GM23338 (cell line): ENCODE measurements around the gene MACF1. TPM values are rescaled to one million over a fixed set of nuclear protein-coding genes. Genes with fewer than 3 reads are reported as not detected.

ENCODE experiments used
- ATAC-seq: fragments of 200-7000 bp; cut with Tn5 transposase; 3 replicates; pipeline ENCODE4 v1.9.1; 2020
- DNase-seq: peaks from one replicate; pipeline ENCODE4 v3.0.0-alpha.2; 2015; ENCODE audit warnings: low spot score
- H2AFZ ChIP-seq: fragments of 200-600 bp; sonication (generic); 2 replicates; pipeline ENCODE4 v1.8.0; 2016; ENCODE audit warnings: antibody characterized with exemption, mild to moderate bottlenecking, moderate library complexity
- H3F3A ChIP-seq: fragments of 200-600 bp; sonication (generic); replicated peaks from 2 replicates; pipeline ENCODE4 v1.8.0; 2017; ENCODE audit warnings: antibody characterized with exemption, mixed run types, low read depth
- H3K27ac ChIP-seq: fragments of 200-600 bp; sonication (generic); 2 replicates; pipeline ENCODE4 v1.6.1; 2016; ENCODE audit warnings: low read depth
- H3K27me3 ChIP-seq: fragments of 200-600 bp; sonication (generic); 2 replicates; pipeline ENCODE4 v1.8.0; 2016; ENCODE audit warnings: mild to moderate bottlenecking, mixed run types, moderate library complexity; ENCODE audit not compliant: insufficient read depth
- H3K36me3 ChIP-seq: fragments of 200-600 bp; sonication (generic); 2 replicates; pipeline ENCODE4 v1.8.0; 2016; ENCODE audit warnings: mild to moderate bottlenecking; ENCODE audit not compliant: insufficient read depth
- H3K4me1 ChIP-seq: fragments of 200-600 bp; sonication (generic); 2 replicates; pipeline ENCODE4 v1.8.0; 2016; ENCODE audit warnings: mild to moderate bottlenecking, moderate library complexity; ENCODE audit not compliant: insufficient read depth
- H3K4me2 ChIP-seq: fragments of 200-600 bp; sonication (generic); 2 replicates; pipeline ENCODE4 v1.7.1; 2017; ENCODE audit warnings: mixed run types
- H3K4me3 ChIP-seq: fragments of 200-600 bp; sonication (generic); 2 replicates; pipeline ENCODE4 v1.6.1; 2016; ENCODE audit warnings: mixed run types
- H3K79me2 ChIP-seq: fragments of 200-600 bp; sonication (generic); replicated peaks from 2 replicates; pipeline ENCODE4 v1.8.0; 2017; ENCODE audit warnings: mild to moderate bottlenecking; ENCODE audit not compliant: insufficient read depth
- H3K9me2 ChIP-seq: fragments of 200-600 bp; sonication (generic); 2 replicates; pipeline ENCODE4 v1.8.0; 2017; ENCODE audit not compliant: insufficient read depth
- H4K20me1 ChIP-seq: fragments of 200-600 bp; sonication (generic); replicated peaks from 2 replicates; pipeline ENCODE4 v1.8.0; 2017; ENCODE audit warnings: mild to moderate bottlenecking; ENCODE audit not compliant: insufficient read depth
- H3K27ac Mint-ChIP-seq: 2 replicates; pipeline ENCODE4 v1.8.0; 2020; ENCODE audit warnings: inconsistent platforms, mild to moderate bottlenecking, moderate library complexity, mixed read lengths
- H3K27me3 Mint-ChIP-seq: 3 replicates; pipeline ENCODE4 v1.8.0; 2022; ENCODE audit warnings: low read depth, mild to moderate bottlenecking, moderate library complexity, mixed read lengths, inconsistent platforms; ENCODE audit not compliant: insufficient read depth, poor library complexity
- H3K36me3 Mint-ChIP-seq: 3 replicates; pipeline ENCODE4 v1.8.0; 2021; ENCODE audit warnings: low read depth, mild to moderate bottlenecking, inconsistent platforms, moderate library complexity, mixed read lengths
- H3K4me1 Mint-ChIP-seq: 3 replicates; pipeline ENCODE4 v1.8.0; 2020; ENCODE audit warnings: mild to moderate bottlenecking, inconsistent platforms, mixed read lengths
- H3K4me3 Mint-ChIP-seq: 3 replicates; pipeline ENCODE4 v1.8.0; 2021; ENCODE audit warnings: moderate library complexity, mild to moderate bottlenecking, inconsistent platforms, mixed read lengths
- H3K9me3 Mint-ChIP-seq: 3 replicates; pipeline ENCODE4 v1.8.0; 2020; ENCODE audit warnings: moderate library complexity, mild to moderate bottlenecking, inconsistent platforms, mixed read lengths
- CREB1 ChIP-seq: fragments of 250-450 bp; sonication (Bioruptor Pico); IDR thresholded peaks from 2 replicates; pipeline ENCODE4 v1.5.0; 2020; ENCODE audit warnings: low read depth, mild to moderate bottlenecking, moderate library complexity
- EZH2 ChIP-seq: fragments of 200-600 bp; sonication (generic); IDR thresholded peaks from one replicate; pipeline ENCODE4 v1.8.0; 2017; ENCODE audit warnings: antibody characterized with exemption, mild to moderate bottlenecking, low read depth; ENCODE audit not compliant: unreplicated experiment
- EZH2phosphoT487 ChIP-seq: fragments of 200-600 bp; sonication (generic); IDR thresholded peaks from one replicate; pipeline ENCODE4 v1.8.1; 2018; ENCODE audit warnings: antibody characterized with exemption; ENCODE audit not compliant: unreplicated experiment
- JUNB ChIP-seq: IDR thresholded peaks from one replicate; pipeline ENCODE4 v1.6.1; 2016; ENCODE audit warnings: antibody characterized with exemption; ENCODE audit not compliant: unreplicated experiment
- NANOG ChIP-seq: IDR thresholded peaks from 2 replicates; pipeline ENCODE4 v1.6.1; 2016; ENCODE audit warnings: antibody characterized with exemption, borderline replicate concordance
- POLR2AphosphoS5 ChIP-seq: IDR thresholded peaks from 2 replicates; pipeline ENCODE4 v1.6.1; 2016; ENCODE audit warnings: antibody characterized with exemption, low read depth
- STAT1 ChIP-seq: IDR thresholded peaks from one replicate; pipeline ENCODE4 v1.6.1; 2016; ENCODE audit warnings: antibody characterized with exemption; ENCODE audit not compliant: unreplicated experiment
- ZNF114 ChIP-seq: fragments of 250-450 bp; sonication (Bioruptor Pico); IDR thresholded peaks from 2 replicates; pipeline ENCODE4 v1.5.0; 2020; ENCODE audit warnings: mild to moderate bottlenecking, moderate library complexity
- ZNF331 ChIP-seq: fragments of 250-450 bp; sonication (Bioruptor Pico); IDR thresholded peaks from 2 replicates; pipeline ENCODE4 v1.5.0; 2020; ENCODE audit warnings: low read depth, mild to moderate bottlenecking, moderate library complexity
- polyA plus RNA-seq: library from polyadenylated mRNA; unstranded; fragments of >200 nt; fragmentation: Nextera tagmentation; extraction: Ambion mirVana; gene quantifications from 2 replicates; pipeline ENCODE4 v1.2.1, GENCODE V29; 2016
- total RNA-seq: library from RNA; depleted of rRNA; stranded (reverse); fragments of >200 nt; shearing (Covaris generic); gene quantifications from 2 replicates; pipeline ENCODE4 v1.2.3, GENCODE V29; 2014
- TF ChIP-seq, protein P1 (sequence below): fragments of 250-450 bp; sonication (Bioruptor Pico); IDR thresholded peaks from 2 replicates; pipeline ENCODE4 v1.5.0; 2020; ENCODE audit warnings: mild to moderate bottlenecking, moderate library complexity
- TF ChIP-seq, protein P2 (sequence below), 2 experiments: fragments of 200-600 bp in 1 of 2; sonication (generic) in 1 of 2; conservative IDR thresholded peaks; 2 replicates each; pipeline versions ENCODE4 v1.5.1 to v1.6.1; 2016 to 2017; ENCODE audit warnings: antibody characterized with exemption in 2 of 2, low read depth in 2 of 2, mild to moderate bottlenecking in 2 of 2, moderate library complexity in 1 of 2
- TF ChIP-seq, protein P3 (sequence below): IDR thresholded peaks from one replicate; pipeline ENCODE4 v1.6.1; 2018; ENCODE audit warnings: antibody characterized with exemption; ENCODE audit not compliant: unreplicated experiment

MACF1 gene
- total and polyA plus RNA-seq, 2 experiments from 2014 or later: 104 to 399 TPM

DNA sequence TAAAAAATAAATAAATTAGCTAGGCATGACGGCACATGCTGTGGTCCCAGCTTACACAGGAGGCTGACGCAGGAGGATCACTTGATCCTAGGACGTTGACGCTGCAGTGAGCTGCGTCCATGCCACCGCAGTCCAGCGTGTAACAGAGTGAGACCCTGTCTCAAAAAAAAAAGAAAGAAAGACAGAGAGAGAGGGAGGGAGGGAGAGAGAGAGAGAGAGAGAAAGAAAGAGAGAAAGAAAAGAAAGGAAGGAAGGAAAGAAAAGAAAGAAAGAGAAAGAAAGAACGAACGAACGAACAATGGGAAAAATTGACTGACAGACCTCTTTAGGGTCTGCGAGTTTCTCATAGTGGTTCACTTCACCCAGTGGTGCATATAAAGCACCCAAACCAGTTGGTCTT is 189.2 kb downstream of the MACF1 start:
- Mint-ChIP-seq H3K27ac (no peak overlapping the region), H3K27me3 (peaks cover 5% of the 10 kb centered on the region), H3K36me3 (peaks cover 17% of the 10 kb centered on the region), H3K4me1 (peaks cover 54% of the 10 kb centered on the region), H3K9me3 (no peaks in the 10 kb centered on the region), H3K4me3 (no peak overlapping the region)
- DNase-seq: no peak
- H3K36me3 ChIP-seq: peaks cover 14% of the 10 kb centered on the region
- no peak for TF ChIP-seq EZH2
- no peak for TF ChIP-seq ZNF114 (CRISPR knock-in tag)
- no peak for TF ChIP-seq STAT1
- no peak for TF ChIP-seq CREB1 (CRISPR knock-in tag)
- no peaks in the 10 kb centered on the region for H3K27me3 ChIP-seq
- peaks cover 6% of the 10 kb centered on the region; the same call in 1 of the 2 replicates for H3F3A ChIP-seq
- no peak for ATAC-seq
- H3K27ac ChIP-seq: no peak overlapping the region
- no peak overlapping the region for H3K4me3 ChIP-seq
- peaks cover 84% of the 10 kb centered on the region for H3K79me2 ChIP-seq
- H3K9me2 ChIP-seq: no peaks in the 10 kb centered on the region
- no peak overlapping the region for H2AFZ ChIP-seq
- peaks cover 17% of the 10 kb centered on the region for H4K20me1 ChIP-seq
- no peak overlapping the region for H3K4me2 ChIP-seq
- peaks cover 47% of the 10 kb centered on the region for H3K4me1 ChIP-seq

DNA sequence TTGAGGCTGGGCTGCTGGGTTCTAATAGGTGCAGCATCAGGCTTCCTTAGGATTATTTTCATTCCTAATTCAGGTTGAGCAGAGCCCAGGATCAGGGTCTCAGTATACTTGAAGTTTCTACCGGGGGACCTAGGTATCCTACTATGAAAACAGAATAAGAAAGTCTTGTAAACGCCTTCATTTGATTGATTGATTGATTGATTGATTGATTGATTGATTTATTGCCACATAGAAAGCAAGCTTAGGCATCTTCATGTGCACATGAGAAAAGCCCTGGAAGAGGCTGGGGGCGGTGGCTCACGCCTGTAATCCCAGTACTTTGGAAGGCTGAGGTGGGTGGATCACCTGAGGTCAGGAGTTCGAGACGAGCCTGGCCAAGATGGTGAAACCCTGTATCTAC is 189.6 kb downstream of the MACF1 start:
- no peak overlapping the region for H3K4me2 ChIP-seq
- Mint-ChIP-seq H3K27ac (no peak overlapping the region; the same call in 1 of the 2 replicates), H3K27me3 (peaks cover 2% of the 10 kb centered on the region), H3K36me3 (peaks cover 14% of the 10 kb centered on the region), H3K9me3 (no peaks in the 10 kb centered on the region), H3K4me1 (peaks cover 58% of the 10 kb centered on the region), H3K4me3 (no peak overlapping the region)
- H2AFZ ChIP-seq: no peak overlapping the region
- no peaks in the 10 kb centered on the region for H3K9me2 ChIP-seq
- DNase-seq: no peak
- H3K36me3 ChIP-seq: peaks cover 10% of the 10 kb centered on the region
- H4K20me1 ChIP-seq: peaks cover 17% of the 10 kb centered on the region
- no peak overlapping the region for H3K27ac ChIP-seq
- peaks cover 6% of the 10 kb centered on the region; the same call in 1 of the 2 replicates for H3F3A ChIP-seq
- no peak overlapping the region for H3K4me3 ChIP-seq
- peaks cover 50% of the 10 kb centered on the region for H3K4me1 ChIP-seq
- peaks cover 81% of the 10 kb centered on the region for H3K79me2 ChIP-seq
- ATAC-seq: no peak
- no peaks in the 10 kb centered on the region for H3K27me3 ChIP-seq
- TF ChIP-seq JUNB (no peak), STAT1 (no peak), EZH2phosphoT487 (no peak), NANOG (no peak), ZNF331 (CRISPR knock-in tag) (no peak), ZNF114 (CRISPR knock-in tag) (no peak), POLR2AphosphoS5 (no peak)
- TF ChIP-seq, protein P1, sequence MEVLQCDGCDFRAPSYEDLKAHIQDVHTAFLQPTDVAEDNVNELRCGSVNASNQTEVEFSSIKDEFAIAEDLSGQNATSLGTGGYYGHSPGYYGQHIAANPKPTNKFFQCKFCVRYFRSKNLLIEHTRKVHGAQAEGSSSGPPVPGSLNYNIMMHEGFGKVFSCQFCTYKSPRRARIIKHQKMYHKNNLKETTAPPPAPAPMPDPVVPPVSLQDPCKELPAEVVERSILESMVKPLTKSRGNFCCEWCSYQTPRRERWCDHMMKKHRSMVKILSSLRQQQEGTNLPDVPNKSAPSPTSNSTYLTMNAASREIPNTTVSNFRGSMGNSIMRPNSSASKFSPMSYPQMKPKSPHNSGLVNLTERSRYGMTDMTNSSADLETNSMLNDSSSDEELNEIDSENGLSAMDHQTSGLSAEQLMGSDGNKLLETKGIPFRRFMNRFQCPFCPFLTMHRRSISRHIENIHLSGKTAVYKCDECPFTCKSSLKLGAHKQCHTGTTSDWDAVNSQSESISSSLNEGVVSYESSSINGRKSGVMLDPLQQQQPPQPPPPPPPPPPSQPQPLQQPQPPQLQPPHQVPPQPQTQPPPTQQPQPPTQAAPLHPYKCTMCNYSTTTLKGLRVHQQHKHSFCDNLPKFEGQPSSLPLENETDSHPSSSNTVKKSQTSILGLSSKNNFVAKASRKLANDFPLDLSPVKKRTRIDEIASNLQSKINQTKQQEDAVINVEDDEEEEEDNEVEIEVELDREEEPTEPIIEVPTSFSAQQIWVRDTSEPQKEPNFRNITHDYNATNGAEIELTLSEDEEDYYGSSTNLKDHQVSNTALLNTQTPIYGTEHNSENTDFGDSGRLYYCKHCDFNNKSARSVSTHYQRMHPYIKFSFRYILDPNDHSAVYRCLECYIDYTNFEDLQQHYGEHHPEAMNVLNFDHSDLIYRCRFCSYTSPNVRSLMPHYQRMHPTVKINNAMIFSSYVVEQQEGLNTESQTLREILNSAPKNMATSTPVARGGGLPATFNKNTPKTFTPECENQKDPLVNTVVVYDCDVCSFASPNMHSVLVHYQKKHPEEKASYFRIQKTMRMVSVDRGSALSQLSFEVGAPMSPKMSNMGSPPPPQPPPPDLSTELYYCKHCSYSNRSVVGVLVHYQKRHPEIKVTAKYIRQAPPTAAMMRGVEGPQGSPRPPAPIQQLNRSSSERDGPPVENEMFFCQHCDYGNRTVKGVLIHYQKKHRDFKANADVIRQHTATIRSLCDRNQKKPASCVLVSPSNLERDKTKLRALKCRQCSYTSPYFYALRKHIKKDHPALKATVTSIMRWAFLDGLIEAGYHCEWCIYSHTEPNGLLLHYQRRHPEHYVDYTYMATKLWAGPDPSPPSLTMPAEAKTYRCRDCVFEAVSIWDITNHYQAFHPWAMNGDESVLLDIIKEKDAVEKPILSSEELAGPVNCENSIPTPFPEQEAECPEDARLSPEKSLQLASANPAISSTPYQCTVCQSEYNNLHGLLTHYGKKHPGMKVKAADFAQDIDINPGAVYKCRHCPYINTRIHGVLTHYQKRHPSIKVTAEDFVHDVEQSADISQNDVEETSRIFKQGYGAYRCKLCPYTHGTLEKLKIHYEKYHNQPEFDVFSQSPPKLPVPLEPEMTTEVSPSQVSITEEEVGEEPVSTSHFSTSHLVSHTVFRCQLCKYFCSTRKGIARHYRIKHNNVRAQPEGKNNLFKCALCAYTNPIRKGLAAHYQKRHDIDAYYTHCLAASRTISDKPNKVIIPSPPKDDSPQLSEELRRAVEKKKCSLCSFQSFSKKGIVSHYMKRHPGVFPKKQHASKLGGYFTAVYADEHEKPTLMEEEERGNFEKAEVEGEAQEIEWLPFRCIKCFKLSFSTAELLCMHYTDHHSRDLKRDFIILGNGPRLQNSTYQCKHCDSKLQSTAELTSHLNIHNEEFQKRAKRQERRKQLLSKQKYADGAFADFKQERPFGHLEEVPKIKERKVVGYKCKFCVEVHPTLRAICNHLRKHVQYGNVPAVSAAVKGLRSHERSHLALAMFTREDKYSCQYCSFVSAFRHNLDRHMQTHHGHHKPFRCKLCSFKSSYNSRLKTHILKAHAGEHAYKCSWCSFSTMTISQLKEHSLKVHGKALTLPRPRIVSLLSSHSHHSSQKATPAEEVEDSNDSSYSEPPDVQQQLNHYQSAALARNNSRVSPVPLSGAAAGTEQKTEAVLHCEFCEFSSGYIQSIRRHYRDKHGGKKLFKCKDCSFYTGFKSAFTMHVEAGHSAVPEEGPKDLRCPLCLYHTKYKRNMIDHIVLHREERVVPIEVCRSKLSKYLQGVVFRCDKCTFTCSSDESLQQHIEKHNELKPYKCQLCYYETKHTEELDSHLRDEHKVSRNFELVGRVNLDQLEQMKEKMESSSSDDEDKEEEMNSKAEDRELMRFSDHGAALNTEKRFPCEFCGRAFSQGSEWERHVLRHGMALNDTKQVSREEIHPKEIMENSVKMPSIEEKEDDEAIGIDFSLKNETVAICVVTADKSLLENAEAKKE: no peak
- TF ChIP-seq, protein P2, sequence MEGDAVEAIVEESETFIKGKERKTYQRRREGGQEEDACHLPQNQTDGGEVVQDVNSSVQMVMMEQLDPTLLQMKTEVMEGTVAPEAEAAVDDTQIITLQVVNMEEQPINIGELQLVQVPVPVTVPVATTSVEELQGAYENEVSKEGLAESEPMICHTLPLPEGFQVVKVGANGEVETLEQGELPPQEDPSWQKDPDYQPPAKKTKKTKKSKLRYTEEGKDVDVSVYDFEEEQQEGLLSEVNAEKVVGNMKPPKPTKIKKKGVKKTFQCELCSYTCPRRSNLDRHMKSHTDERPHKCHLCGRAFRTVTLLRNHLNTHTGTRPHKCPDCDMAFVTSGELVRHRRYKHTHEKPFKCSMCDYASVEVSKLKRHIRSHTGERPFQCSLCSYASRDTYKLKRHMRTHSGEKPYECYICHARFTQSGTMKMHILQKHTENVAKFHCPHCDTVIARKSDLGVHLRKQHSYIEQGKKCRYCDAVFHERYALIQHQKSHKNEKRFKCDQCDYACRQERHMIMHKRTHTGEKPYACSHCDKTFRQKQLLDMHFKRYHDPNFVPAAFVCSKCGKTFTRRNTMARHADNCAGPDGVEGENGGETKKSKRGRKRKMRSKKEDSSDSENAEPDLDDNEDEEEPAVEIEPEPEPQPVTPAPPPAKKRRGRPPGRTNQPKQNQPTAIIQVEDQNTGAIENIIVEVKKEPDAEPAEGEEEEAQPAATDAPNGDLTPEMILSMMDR (conservative IDR thresholded peaks at IDR 0.05; ENCODE audit: low read depth in 2 of 2): no peak
- TF ChIP-seq, protein P3, sequence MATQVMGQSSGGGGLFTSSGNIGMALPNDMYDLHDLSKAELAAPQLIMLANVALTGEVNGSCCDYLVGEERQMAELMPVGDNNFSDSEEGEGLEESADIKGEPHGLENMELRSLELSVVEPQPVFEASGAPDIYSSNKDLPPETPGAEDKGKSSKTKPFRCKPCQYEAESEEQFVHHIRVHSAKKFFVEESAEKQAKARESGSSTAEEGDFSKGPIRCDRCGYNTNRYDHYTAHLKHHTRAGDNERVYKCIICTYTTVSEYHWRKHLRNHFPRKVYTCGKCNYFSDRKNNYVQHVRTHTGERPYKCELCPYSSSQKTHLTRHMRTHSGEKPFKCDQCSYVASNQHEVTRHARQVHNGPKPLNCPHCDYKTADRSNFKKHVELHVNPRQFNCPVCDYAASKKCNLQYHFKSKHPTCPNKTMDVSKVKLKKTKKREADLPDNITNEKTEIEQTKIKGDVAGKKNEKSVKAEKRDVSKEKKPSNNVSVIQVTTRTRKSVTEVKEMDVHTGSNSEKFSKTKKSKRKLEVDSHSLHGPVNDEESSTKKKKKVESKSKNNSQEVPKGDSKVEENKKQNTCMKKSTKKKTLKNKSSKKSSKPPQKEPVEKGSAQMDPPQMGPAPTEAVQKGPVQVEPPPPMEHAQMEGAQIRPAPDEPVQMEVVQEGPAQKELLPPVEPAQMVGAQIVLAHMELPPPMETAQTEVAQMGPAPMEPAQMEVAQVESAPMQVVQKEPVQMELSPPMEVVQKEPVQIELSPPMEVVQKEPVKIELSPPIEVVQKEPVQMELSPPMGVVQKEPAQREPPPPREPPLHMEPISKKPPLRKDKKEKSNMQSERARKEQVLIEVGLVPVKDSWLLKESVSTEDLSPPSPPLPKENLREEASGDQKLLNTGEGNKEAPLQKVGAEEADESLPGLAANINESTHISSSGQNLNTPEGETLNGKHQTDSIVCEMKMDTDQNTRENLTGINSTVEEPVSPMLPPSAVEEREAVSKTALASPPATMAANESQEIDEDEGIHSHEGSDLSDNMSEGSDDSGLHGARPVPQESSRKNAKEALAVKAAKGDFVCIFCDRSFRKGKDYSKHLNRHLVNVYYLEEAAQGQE: no peak
